NCI-H748 (cell line): ENCODE results near the gene ITIH2.
"Not testable (repeated sequence)": the region's sequence is repeated elsewhere in the genome, so short reads cannot be mapped to it uniquely, and the experiment has no call there.

Experiments
- DNase-seq: peaks from one replicate; lab custom pipeline; 2025; ENCODE audit not compliant: unreplicated experiment; lab: John Stamatoyannopoulos, UW

The ITIH2 gene

DNA sequence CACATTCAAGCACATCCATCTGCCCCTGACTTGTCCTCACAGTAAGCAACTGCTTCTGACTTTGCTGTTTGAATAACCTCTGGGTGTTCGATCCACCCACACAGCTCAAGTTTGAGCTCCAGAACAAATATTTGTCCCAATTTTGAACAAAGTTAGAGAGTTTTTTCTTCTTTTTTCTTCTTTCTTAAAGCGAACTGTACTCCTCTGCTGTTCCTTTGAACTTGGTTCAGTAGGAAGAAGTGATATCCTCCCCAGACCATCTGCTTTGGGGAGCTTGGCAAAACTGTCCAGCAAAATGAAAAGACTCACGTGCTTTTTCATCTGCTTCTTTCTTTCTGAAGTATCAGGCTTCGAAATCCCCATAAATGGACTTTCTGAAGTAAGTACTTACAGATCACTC lies at the start of gene ITIH2:
Gene ITIH2, plus strand, starts transcription at position 177 of the 400 bp plus-strand sequence. Its CDS starts 119 bp downstream, at position 296.
- DNase-seq: no peak

DNA sequence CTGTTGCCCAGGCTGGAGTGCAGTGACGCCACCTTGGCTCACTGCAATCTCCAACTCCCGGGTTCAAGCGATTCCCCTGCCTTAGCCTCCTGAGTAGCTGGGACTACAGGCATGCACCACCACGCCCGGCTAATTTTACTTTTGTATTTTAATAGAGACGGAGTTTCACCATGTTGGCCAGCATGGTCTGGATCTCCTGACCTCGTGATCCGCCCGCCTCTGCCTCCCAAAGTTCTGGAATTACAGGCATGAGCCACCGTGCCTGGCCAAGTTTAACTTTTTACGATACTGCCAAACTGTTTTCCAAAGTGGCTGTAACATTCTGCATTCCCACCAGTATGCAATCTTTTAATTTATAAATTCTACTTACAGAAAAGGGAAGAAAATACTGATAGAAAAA lies 46.0 kb upstream of the ITIH2 start:
- not testable (repeated sequence) for DNase-seq

DNA sequence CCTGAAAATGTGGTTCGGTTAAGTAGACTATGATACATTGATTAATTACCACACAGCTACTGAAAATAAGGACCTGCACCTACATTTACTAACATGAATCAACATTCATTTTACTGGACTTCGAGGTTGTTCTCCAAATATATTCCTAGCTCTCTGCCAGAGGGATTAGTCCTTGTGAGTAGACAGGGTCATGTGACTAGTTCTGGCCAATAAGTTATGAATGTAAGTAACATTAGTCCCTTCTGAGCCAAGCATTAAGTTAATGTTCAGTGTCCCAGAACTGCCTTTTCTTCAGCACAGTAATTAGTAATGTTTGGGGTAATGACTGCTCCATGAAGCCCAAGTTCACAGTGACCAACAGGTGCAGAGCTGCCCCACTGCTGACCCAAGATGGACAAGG lies 45.6 kb upstream of the ITIH2 start:
- DNase-seq: no peak

DNA sequence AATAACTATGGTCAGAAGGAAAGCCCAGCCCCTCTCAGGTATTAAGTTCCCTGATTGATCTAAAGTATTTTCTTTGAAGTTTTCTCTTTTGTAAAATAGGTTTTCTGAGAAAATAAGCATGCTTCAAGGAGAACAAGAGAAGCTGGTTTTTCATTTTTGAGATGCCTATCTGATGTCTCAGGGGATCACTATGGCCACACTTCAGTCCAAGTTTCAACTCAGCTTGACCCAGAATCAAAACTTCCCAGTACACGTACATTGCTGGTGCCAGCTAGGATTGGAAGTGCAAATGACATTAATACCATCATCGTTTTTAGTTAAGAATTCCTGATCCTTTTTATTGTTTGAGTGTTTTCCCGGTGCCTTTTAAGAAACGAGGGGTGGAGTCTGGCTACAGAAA lies 43.6 kb upstream of the ITIH2 start:
- no peak for DNase-seq

- DNase-seq: no peak
Observed at GRCh38 chr10:7662522-7662921, 40.6 kb upstream of the ITIH2 start.

- DNase-seq: no peak
Observed at GRCh38 chr10:7664707-7665106, 38.4 kb upstream of the ITIH2 start.

DNA sequence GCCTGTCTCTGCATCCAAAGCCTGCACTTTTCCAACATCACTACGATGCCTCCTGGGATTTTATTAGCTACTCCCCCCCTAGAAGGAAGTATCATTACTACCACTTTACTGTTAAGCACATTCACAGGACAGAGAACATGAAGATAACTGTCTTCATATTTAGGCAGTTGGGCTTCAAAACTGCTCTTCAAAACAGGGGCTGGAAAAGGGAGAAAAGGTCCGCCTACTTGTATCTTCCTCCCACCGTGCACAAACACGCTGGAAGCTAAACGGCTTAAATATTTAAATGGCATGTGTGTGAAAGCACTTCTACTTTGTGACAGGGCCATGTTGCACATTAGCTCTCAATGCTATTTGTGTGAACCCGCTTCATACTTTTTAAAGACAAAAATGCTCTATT lies 37.3 kb upstream of the ITIH2 start:
- DNase-seq: no peak

- DNase-seq: no peak
Observed at GRCh38 chr10:7666253-7667023, 36.7 kb upstream of the ITIH2 start, which contains the start of gene ITIH5. Gene ITIH5, minus strand, starts transcription at chr10:7666966. Its CDS starts 74 bp downstream, at chr10:7666892.

DNA sequence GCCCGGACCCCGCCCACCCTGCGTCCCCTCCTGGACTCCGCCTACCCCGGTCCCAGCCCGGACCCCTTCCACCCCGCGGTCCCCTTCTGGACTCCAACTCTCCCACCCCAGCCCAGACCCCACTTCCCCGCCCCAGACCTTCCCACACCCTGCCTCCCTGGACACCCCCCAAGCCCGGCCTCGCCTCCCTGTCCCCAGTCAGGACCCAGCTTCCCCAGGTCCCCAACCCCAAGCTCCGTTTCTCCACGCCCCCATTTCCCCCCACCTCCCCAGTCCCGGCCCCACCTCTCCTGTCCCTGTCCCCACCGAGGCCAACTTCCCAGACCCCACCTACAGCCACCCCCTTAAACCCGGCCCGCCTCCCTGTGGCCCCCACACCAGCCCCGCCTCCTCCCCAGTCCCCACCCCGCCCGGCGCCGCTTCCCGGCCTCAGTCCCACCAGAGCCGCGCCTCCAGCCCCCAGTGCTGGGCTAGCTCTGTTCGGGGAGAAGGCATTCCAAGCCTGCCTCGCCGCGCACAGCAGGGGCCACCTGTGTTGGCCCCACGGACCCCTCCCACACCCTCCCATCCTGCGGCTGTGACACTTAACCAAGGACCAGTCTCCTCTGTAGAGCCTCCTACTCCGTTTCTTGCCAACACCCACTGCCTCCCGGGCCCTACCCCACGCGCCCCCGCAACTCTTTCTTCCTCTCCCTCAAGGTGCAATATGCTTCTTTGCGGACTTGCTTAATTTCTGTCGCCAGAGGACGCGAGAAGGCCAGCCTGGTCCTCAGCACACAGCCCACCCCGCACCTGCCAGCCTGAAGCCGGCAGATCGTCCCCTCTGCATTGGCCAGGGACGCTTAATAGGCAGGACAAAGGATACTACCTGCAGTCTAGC lies 35.6 kb upstream of the ITIH2 start:
- peak; percentile 18 for DNase-seq

GRCh38 chr10:7670157-7670556 lies 33.0 kb upstream of the ITIH2 start:
- DNase-seq: no peak

- no peak for DNase-seq
Observed at GRCh38 chr10:7672341-7673134, 30.6 kb upstream of the ITIH2 start.

DNA sequence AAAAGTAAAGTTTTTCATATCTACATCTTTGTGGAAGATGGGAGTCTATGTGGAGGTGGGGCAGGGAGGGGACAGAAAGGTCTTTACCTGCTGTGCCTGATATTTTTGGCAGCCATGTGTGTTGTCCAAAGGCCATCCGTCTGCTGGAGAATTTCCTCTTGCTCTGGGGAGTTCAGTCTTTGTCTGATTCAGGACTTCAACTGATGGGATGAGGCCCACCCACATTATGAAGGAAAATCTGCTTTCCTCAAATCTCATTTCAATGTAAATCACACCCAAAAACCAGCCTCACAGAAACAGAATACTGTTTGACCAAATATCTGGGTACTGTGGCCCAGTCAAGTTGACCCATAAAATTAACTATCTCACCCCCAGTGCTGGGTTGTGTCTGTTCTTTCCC lies 23.9 kb upstream of the ITIH2 start:
- DNase-seq: no peak

DNA sequence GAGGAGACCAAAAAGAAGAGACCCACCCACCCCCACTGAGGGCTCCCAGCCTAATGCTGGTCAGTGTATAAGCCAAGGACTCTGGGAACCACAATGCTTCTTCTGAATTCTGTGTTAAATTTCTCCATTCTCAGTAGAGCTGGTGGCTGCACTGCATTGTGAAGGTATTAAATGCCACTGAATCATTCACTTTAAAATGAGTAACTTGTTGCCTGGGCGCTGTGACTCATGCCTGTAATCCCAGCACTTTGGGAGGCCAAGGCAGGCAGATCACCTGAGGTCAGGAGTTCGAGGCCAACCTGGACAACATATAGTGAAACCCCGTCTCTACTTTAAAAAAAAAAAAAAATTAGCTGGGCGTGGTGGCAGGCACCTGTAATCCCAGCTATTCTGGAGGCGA lies 23.0 kb upstream of the ITIH2 start:
- not testable (repeated sequence) for DNase-seq

GRCh38 chr10:7686351-7687171 lies 16.6 kb upstream of the ITIH2 start:
- peak; percentile 51 for DNase-seq

DNA sequence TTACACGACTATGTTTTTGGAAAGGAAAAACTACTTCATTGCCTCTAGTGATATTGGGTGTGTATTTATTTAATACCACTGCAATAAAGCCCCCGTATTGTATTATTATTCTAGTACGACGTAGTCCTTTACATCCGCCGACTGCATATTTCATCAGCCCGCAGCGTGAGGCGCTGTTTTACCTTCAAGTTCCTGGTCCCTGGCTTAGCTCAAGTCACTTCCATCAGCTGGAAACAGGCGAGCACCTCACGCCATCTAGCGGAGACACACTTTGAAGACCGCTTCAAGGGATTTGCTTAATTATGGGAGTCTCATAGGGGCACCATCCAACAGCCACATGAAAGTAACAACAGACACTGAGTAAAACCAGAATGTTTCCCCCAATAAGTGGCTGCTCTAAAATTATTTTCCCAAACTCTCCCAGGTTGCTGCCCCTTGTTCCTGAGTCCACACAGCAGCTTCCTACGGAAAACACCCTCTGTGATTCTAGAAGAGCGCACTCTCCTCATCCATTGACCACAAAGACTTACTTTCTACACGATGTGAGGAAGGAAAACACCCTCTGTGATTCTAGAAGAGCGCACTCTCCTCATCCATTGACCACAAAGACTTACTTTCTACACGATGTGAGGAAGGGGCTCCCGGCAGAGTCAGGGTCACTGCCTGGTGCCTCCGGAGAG lies 15.7 kb upstream of the ITIH2 start:
- DNase-seq: peak; percentile 77

DNA sequence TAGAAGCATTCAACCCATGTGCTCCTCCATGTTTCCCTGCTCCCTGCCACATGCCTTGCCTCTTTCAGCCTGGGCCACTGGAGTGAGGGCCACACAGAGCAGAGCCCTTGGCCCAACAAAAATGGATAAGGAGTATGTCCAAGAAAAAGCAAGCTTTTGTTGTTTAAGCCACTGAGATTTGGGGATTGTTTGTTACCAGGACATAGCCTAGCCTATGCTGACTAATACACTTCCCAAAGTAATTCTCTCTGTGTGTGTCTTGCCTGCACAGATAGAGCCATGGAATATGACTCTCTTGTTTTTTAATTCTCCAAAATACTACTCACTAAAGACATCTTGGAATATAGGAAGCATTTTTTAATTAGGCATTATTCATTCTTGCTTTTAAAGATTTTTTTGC lies 13.5 kb upstream of the ITIH2 start:
- no peak for DNase-seq

- not testable (repeated sequence) for DNase-seq
Observed at GRCh38 chr10:7690885-7691597, 12.1 kb upstream of the ITIH2 start.

DNA sequence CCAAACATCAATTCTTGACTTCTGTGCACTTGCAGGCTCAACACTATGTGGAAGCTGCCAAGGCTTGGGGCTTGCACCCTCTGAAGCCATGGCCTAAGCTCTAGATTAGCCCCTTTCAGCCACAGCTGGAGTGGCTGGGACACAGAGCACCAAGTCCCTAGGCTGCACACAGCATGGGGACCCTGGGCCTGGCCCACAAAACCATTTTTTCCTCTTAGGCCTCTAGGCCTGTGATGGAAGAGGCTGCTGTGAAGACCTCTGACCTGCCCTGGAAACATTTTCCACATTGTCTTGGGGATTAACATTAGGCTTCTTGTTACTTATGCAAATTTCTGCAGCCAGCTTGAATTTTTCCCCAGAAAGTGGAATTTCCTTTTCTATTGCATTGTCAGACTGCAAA lies 10.7 kb upstream of the ITIH2 start:
- DNase-seq: not testable (repeated sequence)

- DNase-seq: not testable (repeated sequence)
Observed at GRCh38 chr10:7693194-7693593, 9.9 kb upstream of the ITIH2 start.
